GM12874 (cell line): Measurements from ENCODE around the gene CHMP1B.

ENCODE experiments used
- TF ChIP-seq, protein P1 (sequence below): IDR thresholded peaks from 2 replicates; pipeline ENCODE4 v1.5.1; 2011; ENCODE audit warnings: low read depth, mild to moderate bottlenecking, control low read depth, low read length, moderate library complexity; ENCODE audit not compliant: insufficient read depth

CHMP1B gene

DNA sequence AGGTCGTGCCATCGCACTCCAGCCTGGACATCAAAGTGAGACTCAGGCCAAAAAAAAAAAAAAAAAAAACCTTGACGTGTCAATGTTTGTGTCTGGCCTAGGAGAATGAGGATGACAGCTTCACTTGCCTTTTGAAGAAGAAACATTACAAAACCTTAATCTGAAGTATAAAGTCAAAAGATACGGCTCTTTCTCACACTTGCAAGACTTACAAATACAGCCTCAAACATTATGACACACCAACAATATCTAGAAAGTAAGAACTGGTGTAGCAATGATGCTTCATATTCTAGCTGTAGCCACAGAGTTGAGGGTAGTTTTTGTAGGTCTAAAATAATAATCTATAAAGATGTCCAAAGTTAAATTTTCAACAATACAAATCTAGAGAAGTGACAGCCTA lies 31.4 kb downstream of the CHMP1B start:
- TF ChIP-seq, protein P1, sequence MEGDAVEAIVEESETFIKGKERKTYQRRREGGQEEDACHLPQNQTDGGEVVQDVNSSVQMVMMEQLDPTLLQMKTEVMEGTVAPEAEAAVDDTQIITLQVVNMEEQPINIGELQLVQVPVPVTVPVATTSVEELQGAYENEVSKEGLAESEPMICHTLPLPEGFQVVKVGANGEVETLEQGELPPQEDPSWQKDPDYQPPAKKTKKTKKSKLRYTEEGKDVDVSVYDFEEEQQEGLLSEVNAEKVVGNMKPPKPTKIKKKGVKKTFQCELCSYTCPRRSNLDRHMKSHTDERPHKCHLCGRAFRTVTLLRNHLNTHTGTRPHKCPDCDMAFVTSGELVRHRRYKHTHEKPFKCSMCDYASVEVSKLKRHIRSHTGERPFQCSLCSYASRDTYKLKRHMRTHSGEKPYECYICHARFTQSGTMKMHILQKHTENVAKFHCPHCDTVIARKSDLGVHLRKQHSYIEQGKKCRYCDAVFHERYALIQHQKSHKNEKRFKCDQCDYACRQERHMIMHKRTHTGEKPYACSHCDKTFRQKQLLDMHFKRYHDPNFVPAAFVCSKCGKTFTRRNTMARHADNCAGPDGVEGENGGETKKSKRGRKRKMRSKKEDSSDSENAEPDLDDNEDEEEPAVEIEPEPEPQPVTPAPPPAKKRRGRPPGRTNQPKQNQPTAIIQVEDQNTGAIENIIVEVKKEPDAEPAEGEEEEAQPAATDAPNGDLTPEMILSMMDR: no peak

DNA sequence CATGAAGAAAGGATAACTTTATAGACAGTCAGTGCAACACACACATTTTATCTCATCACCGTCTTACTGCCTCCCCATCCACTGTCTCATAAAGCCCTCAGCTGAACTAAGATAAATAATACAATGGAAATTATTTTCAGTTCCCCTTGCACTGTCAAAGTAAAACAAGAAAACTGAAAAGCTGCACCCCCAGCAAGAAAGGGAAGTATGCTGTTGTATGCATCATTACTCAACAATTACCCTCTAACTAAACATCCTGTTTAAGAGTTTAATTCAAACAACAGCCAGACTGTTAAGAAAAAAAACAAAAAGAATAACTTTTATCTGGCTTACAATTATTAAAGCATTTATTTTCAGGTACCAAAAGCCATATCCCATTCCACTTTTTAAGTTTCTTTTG lies 31.9 kb downstream of the CHMP1B start:
- TF ChIP-seq, protein P1: no peak

DNA sequence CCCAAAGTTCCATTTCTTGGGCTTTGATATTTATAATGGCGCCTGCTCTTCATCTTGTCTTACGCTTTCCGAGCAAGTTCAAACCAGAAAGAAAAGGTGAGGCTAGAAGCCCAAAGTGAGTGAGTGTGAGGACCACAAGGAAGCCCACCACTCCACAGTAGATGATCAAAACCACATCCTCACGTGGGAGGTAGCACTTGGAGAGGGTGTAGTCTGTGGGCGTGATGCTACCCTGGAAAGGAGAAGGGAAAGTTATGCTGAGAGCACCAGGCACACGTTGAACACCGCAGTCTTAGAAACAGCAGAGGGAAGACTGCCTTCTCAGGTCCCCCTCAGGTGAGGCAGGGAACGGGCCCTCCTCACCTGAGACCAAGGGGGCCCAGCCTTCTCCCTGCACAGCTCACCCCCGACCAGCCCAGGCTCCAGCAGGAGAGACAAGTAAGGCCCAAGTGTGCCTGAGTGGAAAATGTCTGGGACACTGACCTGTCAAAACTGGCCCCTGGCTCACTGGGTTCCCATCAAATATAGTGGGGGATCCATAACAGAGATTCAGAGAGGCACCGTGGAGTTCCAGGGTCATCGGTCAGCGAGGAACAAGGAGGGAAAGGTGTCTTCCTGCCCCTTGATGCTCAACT lies 33.3 kb downstream of the CHMP1B start:
- TF ChIP-seq, protein P1: no peak

DNA sequence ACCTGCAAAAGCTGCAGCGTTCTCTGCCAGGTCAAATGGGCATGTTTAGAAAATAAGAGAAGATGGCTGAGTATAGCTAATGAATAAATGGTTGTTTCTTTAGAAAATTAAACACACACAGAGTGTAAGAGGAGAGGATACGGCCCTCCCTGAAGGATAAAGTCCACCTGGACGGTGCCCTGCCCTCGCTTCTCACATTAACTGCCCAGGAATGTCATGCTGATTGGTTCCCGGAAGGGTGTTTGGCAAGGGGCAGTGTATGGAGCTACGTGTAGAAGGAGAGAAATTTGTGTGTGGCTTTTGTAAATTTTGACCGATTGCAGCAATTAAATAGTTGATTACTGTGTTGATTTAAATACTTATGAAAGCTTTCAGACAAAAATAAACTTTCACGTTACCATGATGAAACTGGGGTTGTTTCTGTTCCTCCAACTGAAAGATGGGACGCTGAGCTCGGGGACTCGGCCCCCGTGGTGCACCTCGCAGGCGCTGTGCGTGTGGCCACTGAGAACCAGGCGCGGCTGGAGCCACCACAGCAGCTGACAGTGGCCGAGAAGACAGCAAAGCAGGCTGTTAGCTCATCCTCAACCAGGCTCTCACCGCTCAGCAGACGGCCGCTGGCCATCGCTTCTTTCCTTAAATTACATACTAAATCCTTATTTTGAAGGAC lies 34.2 kb downstream of the CHMP1B start:
- TF ChIP-seq, protein P1: no peak

DNA sequence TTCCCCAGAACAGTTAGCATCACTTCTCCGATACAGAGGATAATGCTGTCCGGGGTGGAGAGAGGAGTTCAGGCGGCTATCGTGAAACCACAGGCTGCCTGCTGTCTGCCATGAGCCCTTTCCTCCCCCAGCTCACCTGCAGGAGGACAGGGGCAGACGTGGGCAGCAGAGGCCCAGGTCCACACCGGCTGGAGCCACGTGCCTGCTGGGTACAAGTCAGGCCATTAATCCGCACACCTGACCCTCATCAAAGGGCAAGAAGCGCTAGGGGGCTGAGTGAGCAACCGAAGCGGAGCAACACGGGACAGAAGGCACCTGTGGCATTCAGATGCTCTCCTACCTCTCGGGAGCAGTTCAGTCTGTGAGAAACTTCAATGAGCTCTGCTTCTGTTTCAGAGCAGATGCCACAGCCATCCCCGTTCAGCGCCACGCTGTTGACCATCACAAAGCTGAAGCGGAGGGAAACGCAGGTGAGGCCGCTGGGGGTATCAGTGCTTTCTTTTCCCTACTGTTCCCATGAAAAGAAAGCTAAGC lies 35.4 kb downstream of the CHMP1B start:
- TF ChIP-seq, protein P1: no peak

DNA sequence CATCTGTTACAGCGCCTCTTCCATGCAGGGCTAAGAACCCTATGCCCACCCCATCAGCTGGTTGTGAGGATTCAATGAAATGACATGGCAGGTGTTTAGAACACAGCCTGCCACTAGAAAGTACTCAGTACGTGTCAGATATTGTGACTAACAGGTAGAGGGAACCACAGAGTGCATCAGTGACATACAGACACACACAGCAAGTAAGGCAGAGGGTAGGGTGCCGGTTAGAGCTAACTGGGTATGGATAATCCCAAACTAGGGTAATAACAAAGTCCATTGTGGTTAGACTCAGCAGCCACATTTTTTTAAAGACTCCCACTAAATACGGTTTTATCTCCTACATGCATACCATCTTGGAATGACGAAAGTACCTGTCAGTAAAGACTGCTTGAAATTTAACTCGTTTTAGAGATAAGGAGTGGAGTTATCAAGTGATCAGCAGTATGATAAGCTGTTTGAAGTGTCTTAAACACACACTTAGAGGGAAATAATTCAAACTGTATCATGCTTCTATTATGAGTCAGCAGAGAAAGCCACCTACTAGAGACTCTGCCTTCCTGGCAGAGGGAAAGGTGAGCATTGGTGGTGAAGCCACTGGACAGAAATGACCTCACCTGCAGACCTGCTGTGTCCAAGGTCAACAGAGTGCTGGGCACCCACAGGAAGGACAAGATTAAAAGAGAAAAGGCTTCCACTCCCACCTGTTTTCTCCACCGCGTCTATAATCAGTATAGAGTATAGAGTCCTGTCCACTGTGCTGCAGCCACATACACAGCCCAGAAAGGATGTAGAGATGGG lies 36.3 kb downstream of the CHMP1B start:
- TF ChIP-seq, protein P1: no peak

DNA sequence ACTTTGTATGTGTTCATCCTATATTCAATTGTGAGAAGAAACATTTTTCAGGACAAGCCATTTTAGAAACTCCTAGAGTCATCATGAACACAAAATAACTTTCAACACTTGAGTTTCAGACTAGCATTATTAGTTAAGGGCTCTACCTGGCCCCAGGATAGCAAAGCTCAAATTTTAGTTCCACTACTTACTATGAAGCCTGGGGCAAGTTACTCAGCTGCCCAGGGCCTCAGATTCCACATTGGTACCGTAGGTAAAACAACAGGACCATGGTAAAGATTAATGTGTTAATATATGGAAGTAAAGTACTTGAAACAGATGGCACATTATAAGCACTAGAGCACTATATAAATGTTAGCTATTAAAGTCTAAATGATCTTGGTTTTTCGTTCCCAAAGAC lies 37.5 kb downstream of the CHMP1B start:
- TF ChIP-seq, protein P1: no peak
